Cerebellar nuclear complex (tissue), 1 donor: ENCODE results near the gene SCARF1.

Experiments used
- DNase-seq, 2 experiments: peaks; one replicate each; lab custom pipeline; 2025; lab: John Stamatoyannopoulos, UW

Gene SCARF1

GRCh38 chr17:1628856-1629503 is 16.6 kb downstream of the SCARF1 start:
- DNase-seq = peak; percentile 54 to 80

GRCh38 chr17:1627982-1628855 is 17.3 kb downstream of the SCARF1 start, which contains the start of gene SLC43A2:
Gene SLC43A2 (minus strand): TSS chr17:1628834. CDS start chr17:1627874, 960 bp downstream.
- DNase-seq = peak in 1 of 2 experiments; percentile 47

- peak in 1 of 2 experiments; percentile 47 for DNase-seq
These were observed 18.1 kb downstream of the SCARF1 start for GRCh38 chr17:1627182-1627981.

GRCh38 chr17:1626333-1626732 is 19.2 kb downstream of the SCARF1 start:
- DNase-seq = no peak

GRCh38 chr17:1625581-1625980 is 20.0 kb downstream of the SCARF1 start:
- DNase-seq = no peak

- DNase-seq = no peak
These were observed 20.5 kb downstream of the SCARF1 start for GRCh38 chr17:1625053-1625452.

GRCh38 chr17:1624650-1625049 is 20.9 kb downstream of the SCARF1 start:
- DNase-seq = no peak

- DNase-seq = no peak
These were observed 22.4 kb downstream of the SCARF1 start for GRCh38 chr17:1623057-1623630.

GRCh38 chr17:1621273-1621954 is 24.1 kb downstream of the SCARF1 start:
- no peak for DNase-seq

GRCh38 chr17:1620486-1620885 is 25.0 kb downstream of the SCARF1 start:
- DNase-seq = no peak

- DNase-seq = no peak
These were observed 27.8 kb downstream of the SCARF1 start for GRCh38 chr17:1617620-1618174.

- DNase-seq = no peak
These were observed 29.4 kb downstream of the SCARF1 start for GRCh38 chr17:1616101-1616500.

- no peak for DNase-seq
These were observed 33.1 kb downstream of the SCARF1 start for GRCh38 chr17:1612400-1612799.

GRCh38 chr17:1611715-1612114 is 33.8 kb downstream of the SCARF1 start:
- no peak for DNase-seq

GRCh38 chr17:1608676-1609075 is 36.9 kb downstream of the SCARF1 start:
- no peak for DNase-seq

- DNase-seq = no peak
These were observed 37.6 kb downstream of the SCARF1 start for GRCh38 chr17:1607971-1608320.

GRCh38 chr17:1606352-1606985 is 39.1 kb downstream of the SCARF1 start:
- no peak for DNase-seq

- no peak for DNase-seq
These were observed 39.7 kb downstream of the SCARF1 start for GRCh38 chr17:1605681-1606351.

- no peak for DNase-seq
These were observed 40.6 kb downstream of the SCARF1 start for GRCh38 chr17:1604831-1605528.
